K562 (cell line): ENCODE results near the gene IL15RA. TPM values are rescaled to one million over a fixed set of nuclear protein-coding genes. Genes with fewer than 3 reads are reported as not detected.

Experiments
- ATAC-seq: fragments of 200-7000 bp; cut with Tn5 transposase; 3 replicates; pipeline ENCODE4 v1.9.1; 2020; ENCODE audit warnings: moderate library complexity
- BruUV-seq: library from RNA; stranded (reverse); fragments of 400-500 nt; replicated peaks from 2 replicates; lab custom pipeline; 2021; lab: Mats Ljungman, UMichigan
- CTCF ChIA-PET: fragments of 300-600 bp; formaldehyde crosslinking; extraction: SDS; loops from one replicate; lab custom pipeline; 2021; ENCODE audit warnings: low intra/inter-chr PET ratio; lab: Yijun Ruan, JAX
- POLR2A ChIA-PET: fragments of 300-600, 350-650 bp; sonication (Branson Sonifier 250); formaldehyde crosslinking; extraction: SDS; loops from one replicate; lab custom pipeline; 2021; ENCODE audit warnings: antibody characterized with exemption, inconsistent platforms; lab: Yijun Ruan, JAX
- DNase-seq, 4 experiments: peaks; one replicate each; pipeline versions ENCODE4 v3.0.0 to v3.0.0-alpha.2; 2011 to 2018; ENCODE audit warnings: low spot score in 3 of 4, mixed read lengths in 3 of 4; ENCODE audit errors: extremely low read depth in 1 of 4
- FAIRE-seq: peaks from 2 replicates; lab custom pipeline; 2011; peaks lifted over from hg19 to GRCh38; lab: Jason Lieb, UNC
- H2AFZ ChIP-seq: 2 replicates; pipeline ENCODE4 v1.6.0; 2011; ENCODE audit warnings: low read depth, low read length, control low read depth, inconsistent platforms
- H3K27ac ChIP-seq: fragments of 200-600 bp; 3 replicates; pipeline ENCODE4 v1.8.0; 2011; ENCODE audit warnings: low read depth, mild to moderate bottlenecking, control low read depth, inconsistent platforms, low read length, moderate library complexity, mixed read lengths; ENCODE audit errors: extremely low read depth
- H3K27me3 ChIP-seq, 2 experiments: fragments of 300-600 bp in 1 of 2; 2 replicates in 1 of 2; 3 replicates in 1 of 2; pipeline versions ENCODE4 v1.6.0 to v1.8.0; 2011; ENCODE audit warnings: inconsistent platforms in 2 of 2, low read length in 2 of 2, mild to moderate bottlenecking in 1 of 2, mixed read lengths in 1 of 2, moderate library complexity in 1 of 2; ENCODE audit not compliant: control insufficient read depth in 2 of 2, insufficient read depth in 2 of 2
- H3K36me3 ChIP-seq: fragments of 300-600 bp; 3 replicates; pipeline ENCODE4 v1.8.0; 2011; ENCODE audit warnings: mild to moderate bottlenecking, low read length, inconsistent platforms; ENCODE audit not compliant: control insufficient read depth, insufficient read depth
- H3K4me1 ChIP-seq, 2 experiments: fragments of 200-600 bp in 1 of 2; replicated peaks in 1 of 2; 2 replicates in 1 of 2; 3 replicates in 1 of 2; pipeline versions ENCODE4 v1.5.1 to v1.8.0; 2011; ENCODE audit warnings: inconsistent platforms in 2 of 2, low read length in 2 of 2, mild to moderate bottlenecking in 1 of 2, mixed read lengths in 1 of 2, moderate library complexity in 1 of 2; ENCODE audit not compliant: control insufficient read depth in 2 of 2, insufficient read depth in 2 of 2
- H3K4me2 ChIP-seq: 2 replicates; pipeline ENCODE4 v1.6.1; 2011; ENCODE audit warnings: low read length, control low read depth, inconsistent platforms, mixed read lengths; ENCODE audit not compliant: insufficient read depth
- H3K4me3 ChIP-seq: fragments of 200-600 bp; sonication (generic), shearing (Covaris generic); 2 replicates; pipeline ENCODE4 v1.5.1; 2016; ENCODE audit warnings: control low read depth, inconsistent platforms
- H3K79me2 ChIP-seq: fragments of 200-600 bp; 3 replicates; pipeline ENCODE4 v1.8.0; 2011; ENCODE audit warnings: low read length, inconsistent platforms; ENCODE audit not compliant: control insufficient read depth, insufficient read depth
- H3K9ac ChIP-seq, 2 experiments: 2 replicates each; pipeline versions ENCODE4 v1.6.0 to v1.6.1; 2011; ENCODE audit warnings: low read depth in 2 of 2, low read length in 2 of 2, control low read depth in 1 of 2, inconsistent platforms in 1 of 2, mild to moderate bottlenecking in 1 of 2, mixed read lengths in 1 of 2; ENCODE audit not compliant: insufficient read depth in 1 of 2
- H3K9me1 ChIP-seq: one replicate; pipeline ENCODE4 v1.6.0; 2011; ENCODE audit warnings: inconsistent platforms, mild to moderate bottlenecking, low read length, moderate library complexity; ENCODE audit not compliant: control insufficient read depth, insufficient read depth
- H3K9me3 ChIP-seq: replicated peaks from 2 replicates; pipeline ENCODE4 v1.5.1; 2011; ENCODE audit warnings: low read depth, low read length, inconsistent platforms; ENCODE audit not compliant: control insufficient read depth, insufficient read depth
- H4K20me1 ChIP-seq: replicated peaks from 2 replicates; pipeline ENCODE4 v1.6.1; 2011; ENCODE audit warnings: low read length, inconsistent platforms, mixed read lengths; ENCODE audit not compliant: control insufficient read depth, insufficient read depth
- CBFA2T2 ChIP-seq: fragments of 450-650 bp; conservative IDR thresholded peaks from 2 replicates; pipeline ENCODE4 v1.6.1; 2017; ENCODE audit warnings: mild to moderate bottlenecking
- CBX8 ChIP-seq: fragments of 200-600 bp; sonication (generic); IDR thresholded peaks from 2 replicates; pipeline ENCODE4 v1.6.1; 2012; ENCODE audit warnings: borderline replicate concordance, mixed run types, low read depth, mild to moderate bottlenecking, moderate library complexity, mixed read lengths, low read length, control low read depth, inconsistent platforms; ENCODE audit not compliant: poor library complexity, severe bottlenecking; ENCODE audit errors: extremely low read depth
- CTCF ChIP-seq, 3 experiments: IDR thresholded peaks in 2 of 3; conservative IDR thresholded peaks in 1 of 3; 2 replicates each; pipeline ENCODE4 v1.5.1; 2011 to 2012; ENCODE audit warnings: low read length in 3 of 3, mild to moderate bottlenecking in 3 of 3, control low read depth in 2 of 3, improper control_type of control experiment in 1 of 3, inconsistent platforms in 1 of 3, low read depth in 1 of 3, mixed read lengths in 1 of 3, moderate library complexity in 1 of 3; ENCODE audit not compliant: insufficient read depth in 2 of 3
- EWSR1 ChIP-seq: fragments of 450-650 bp; IDR thresholded peaks from 2 replicates; pipeline ENCODE4 v1.6.1; 2018; ENCODE audit warnings: borderline replicate concordance, mild to moderate bottlenecking, low read depth, moderate library complexity; ENCODE audit not compliant: partially characterized antibody
- KHSRP ChIP-seq: fragments of 450-650 bp; IDR thresholded peaks from 2 replicates; pipeline ENCODE4 v1.6.1; 2017
- RBM22 ChIP-seq: fragments of 200-400 bp; formaldehyde crosslinking; IDR thresholded peaks from 2 replicates; pipeline ENCODE4 v1.6.1; 2018; ENCODE audit warnings: low read length, low read depth; ENCODE audit not compliant: poor library complexity, severe bottlenecking
- SP1 ChIP-seq: sonication (generic); formaldehyde crosslinking; IDR thresholded peaks from 2 replicates; pipeline ENCODE4 v1.8.1; 2022; ENCODE audit warnings: mild to moderate bottlenecking, missing genetic modification reagents
- ZNF263 ChIP-seq: sonication (generic); formaldehyde crosslinking; IDR thresholded peaks from 2 replicates; pipeline ENCODE4 v1.8.0; 2022; ENCODE audit warnings: mild to moderate bottlenecking, missing genetic modification reagents, borderline replicate concordance
- ZNF280A ChIP-seq: fragments of 450-650 bp; IDR thresholded peaks from 2 replicates; pipeline ENCODE4 v1.6.1; 2018; ENCODE audit warnings: mild to moderate bottlenecking, low read depth; ENCODE audit not compliant: partially characterized antibody
- ZNF347 ChIP-seq: fragments of 450-650 bp; formaldehyde crosslinking; IDR thresholded peaks from 2 replicates; pipeline ENCODE4 v1.4.0; 2020; ENCODE audit warnings: low read depth, mild to moderate bottlenecking, moderate library complexity
- ZNF444 ChIP-seq: fragments of 250-450 bp; sonication (Bioruptor Pico); IDR thresholded peaks from 2 replicates; pipeline ENCODE4 v1.4.0; 2020; ENCODE audit warnings: mild to moderate bottlenecking, moderate library complexity
- ZNF778 ChIP-seq: fragments of 450-650 bp; formaldehyde crosslinking; IDR thresholded peaks from 2 replicates; pipeline ENCODE4 v1.4.0; 2020; ENCODE audit warnings: mild to moderate bottlenecking, moderate library complexity
- WGBS: fragments of 100-300 bp; shearing (Covaris generic); methylation state at CpG from one replicate; pipeline ENCODE4 v1.1.6; 2016; ENCODE audit warnings: low coverage, mixed read lengths; ENCODE audit not compliant: insufficient coverage; ENCODE audit errors: missing lambda C conversion rate; 5-methylcytosine and 5-hydroxymethylcytosine counted together
- in situ Hi-C: fragments of 300-500 bp; cut with MboI; formaldehyde crosslinking; loops from 4 replicates; pipeline ENCODE4 v1.15.0; 2018; ENCODE audit warnings: inconsistent platforms, mixed read lengths
- intact Hi-C: fragments of 100-400 bp; cut with micrococcal nuclease; formaldehyde crosslinking; loops from 2 replicates; pipeline ENCODE4 v1.14.2; 2022
- polyA plus RNA-seq, 8 experiments: library from polyadenylated mRNA; depleted of rRNA in 4 of 8; stranded (reverse) in 5 of 8; unstranded in 3 of 8; fragments of >200 nt; fragmentation: Nextera tagmentation in 2 of 8; fragmentation: Illumina TruSeq in 1 of 8; extraction: Ambion mirVana in 2 of 8; extraction: Trizol in 1 of 8; gene quantifications; 2 replicates each; pipeline versions ENCODE4 v1.2.1 to v1.2.3, GENCODE V29; 2011 to 2014; ENCODE audit warnings: inconsistent platforms in 1 of 8, missing spikeins in 1 of 8
- total RNA-seq, 7 experiments: library from RNA; depleted of rRNA in 6 of 7; stranded (reverse); fragments of >200 nt in 6 of 7; fragmentation: Illumina TruSeq in 2 of 7; extraction: Trizol in 2 of 7; gene quantifications; 2 replicates each; pipeline versions ENCODE4 v1.2.1 to v1.2.3, GENCODE V29; 2011 to 2021; ENCODE audit warnings: low replicate concordance in 1 of 7
- TF ChIP-seq, protein P1 (sequence below): fragments of 450-650 bp; IDR thresholded peaks from 2 replicates; pipeline ENCODE4 v1.7.0; 2016; ENCODE audit warnings: borderline replicate concordance

Gene IL15RA
- total and polyA plus RNA-seq, 9 of the 15 experiments (the other 6 are each of a cell fraction or from before 2014, with no cell fraction given) = 1.2 to 11.7 (median 8.0) TPM

DNA sequence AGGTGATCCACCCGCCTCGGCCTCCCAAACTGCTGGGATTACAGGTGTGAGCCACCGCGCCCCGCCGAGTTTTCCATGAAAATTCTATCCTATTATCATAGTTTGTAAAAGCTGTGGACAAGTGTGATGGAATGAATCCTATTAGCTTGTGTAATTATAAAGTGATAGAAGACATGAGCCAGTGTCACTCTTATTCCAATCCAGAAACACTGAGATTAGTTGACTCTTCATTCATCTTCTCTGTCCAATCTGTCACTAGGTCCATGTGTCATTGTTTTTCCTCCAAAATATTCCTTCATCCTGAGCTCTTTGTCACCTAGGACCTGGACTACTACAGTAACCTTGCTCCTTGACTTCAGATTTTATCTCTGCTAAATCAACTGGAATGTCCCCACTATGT is 73.8 kb downstream of the IL15RA start:
- ChIA-PET POLR2A (interaction anchor here (0.6 to 0.8 kb wide), 3 partner anchors 13 to 1124 kb away, joined by 3 to 4 read pairs (median 3); partner anchors contain the start of genes ANKRD16 and FBH1), CTCF (no interaction called here)
- FAIRE-seq (no peak), DNase-seq (no peak), ATAC-seq (no peak)
- intact Hi-C loops = no loop called here
- no peaks in the 10 kb centered on the region for H3K27me3 ChIP-seq
- H4K20me1 ChIP-seq = no peaks in the 10 kb centered on the region
- no peak for TF ChIP-seq CTCF (IDR thresholded peaks at IDR 0.05 in 2 of 3, conservative IDR thresholded peaks at IDR 0.05 in 1 of 3; ENCODE audit: insufficient read depth in 2 of 3, low read depth in 1 of 3, low read length in 3 of 3)
- no peak for TF ChIP-seq RBM22
- no peak for TF ChIP-seq CBFA2T2
- TF ChIP-seq CBX8 = no peak
- no peak for TF ChIP-seq ZNF347 (CRISPR knock-in tag)
- no peak for TF ChIP-seq ZNF444 (CRISPR knock-in tag)
- TF ChIP-seq ZNF280A = no peak
- no peak for TF ChIP-seq SP1 (CRISPR knock-in tag)
- no peak for TF ChIP-seq EWSR1
- no peak for TF ChIP-seq ZNF778 (CRISPR knock-in tag)
- TF ChIP-seq, protein P1, sequence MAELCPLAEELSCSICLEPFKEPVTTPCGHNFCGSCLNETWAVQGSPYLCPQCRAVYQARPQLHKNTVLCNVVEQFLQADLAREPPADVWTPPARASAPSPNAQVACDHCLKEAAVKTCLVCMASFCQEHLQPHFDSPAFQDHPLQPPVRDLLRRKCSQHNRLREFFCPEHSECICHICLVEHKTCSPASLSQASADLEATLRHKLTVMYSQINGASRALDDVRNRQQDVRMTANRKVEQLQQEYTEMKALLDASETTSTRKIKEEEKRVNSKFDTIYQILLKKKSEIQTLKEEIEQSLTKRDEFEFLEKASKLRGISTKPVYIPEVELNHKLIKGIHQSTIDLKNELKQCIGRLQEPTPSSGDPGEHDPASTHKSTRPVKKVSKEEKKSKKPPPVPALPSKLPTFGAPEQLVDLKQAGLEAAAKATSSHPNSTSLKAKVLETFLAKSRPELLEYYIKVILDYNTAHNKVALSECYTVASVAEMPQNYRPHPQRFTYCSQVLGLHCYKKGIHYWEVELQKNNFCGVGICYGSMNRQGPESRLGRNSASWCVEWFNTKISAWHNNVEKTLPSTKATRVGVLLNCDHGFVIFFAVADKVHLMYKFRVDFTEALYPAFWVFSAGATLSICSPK = no peak
- no peak for TF ChIP-seq ZNF263
- no peak for TF ChIP-seq KHSRP
- peaks cover 4 to 9% of the 10 kb centered on the region in 2 experiments; a peak in 4 of 5 replicates for H3K4me1 ChIP-seq
- peaks cover 70% of the 10 kb centered on the region for H3K79me2 ChIP-seq
- in situ Hi-C loops = no loop called here
- no peak overlapping the region for H2AFZ ChIP-seq
- no peak overlapping the region for H3K4me3 ChIP-seq
- no peaks in the 10 kb centered on the region for H3K9me1 ChIP-seq
- 96% methylated on average over 6 of the region's 6 CpGs for WGBS
- H3K4me2 ChIP-seq = no peak overlapping the region
- H3K27ac ChIP-seq = no peak overlapping the region
- no peak overlapping the region for H3K9ac ChIP-seq
- no peaks in the 10 kb centered on the region for H3K9me3 ChIP-seq
- no TSS peak for BruUV-seq
- peaks cover 69% of the 10 kb centered on the region for H3K36me3 ChIP-seq
